Stimulated activated CD8-positive, alpha-beta memory T cell treated with anti-CD3 and anti-CD28 coated beads, Interleukin-4, amount 100 ng/mL, for 4 hours (primary cell): Measurements from ENCODE around the gene MED12L.

ENCODE experiments used
- DNase-seq, 2 donors: peaks; one replicate each; pipeline ENCODE4 v3.0.0-alpha.2; 2020; ENCODE audit warnings: low read depth in 2 of 2, low spot score in 1 of 2

The MED12L gene

DNA sequence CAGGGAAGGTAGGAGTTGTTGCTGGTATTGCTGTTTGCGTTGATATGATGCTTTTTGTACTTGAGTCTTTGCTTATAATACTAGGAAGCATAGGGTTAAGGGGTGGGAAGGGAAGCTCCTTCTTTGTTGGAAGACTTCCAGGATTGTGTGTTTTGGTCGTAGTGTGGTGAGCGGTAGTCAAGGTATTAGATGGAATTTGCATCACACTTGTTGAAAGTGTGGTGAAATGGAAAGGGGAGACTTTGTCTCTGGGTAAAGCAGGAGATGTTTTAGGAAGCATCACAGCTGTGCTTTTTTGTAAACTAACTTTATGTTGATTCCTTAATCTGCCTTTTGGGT lies 360.5 kb downstream of the MED12L start:
- no peak for DNase-seq

DNA sequence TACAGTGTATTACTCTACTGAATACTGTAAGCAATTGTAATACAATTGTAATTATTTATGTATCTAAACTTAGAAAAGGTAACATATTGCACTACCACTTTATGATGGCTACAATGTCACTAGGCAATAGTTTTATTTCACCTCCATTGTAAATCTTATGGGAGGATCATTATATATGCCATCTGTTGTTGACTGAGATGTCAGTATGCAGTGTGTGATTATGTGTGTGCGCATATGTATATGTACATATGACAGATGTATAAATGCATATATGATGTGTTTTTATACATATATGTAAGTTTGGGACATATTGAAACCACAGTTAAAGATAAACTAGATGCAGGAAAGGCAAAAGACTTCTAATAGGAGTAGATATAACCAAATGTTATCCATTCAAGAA lies 366.9 kb downstream of the MED12L start:
- DNase-seq = no peak

DNA sequence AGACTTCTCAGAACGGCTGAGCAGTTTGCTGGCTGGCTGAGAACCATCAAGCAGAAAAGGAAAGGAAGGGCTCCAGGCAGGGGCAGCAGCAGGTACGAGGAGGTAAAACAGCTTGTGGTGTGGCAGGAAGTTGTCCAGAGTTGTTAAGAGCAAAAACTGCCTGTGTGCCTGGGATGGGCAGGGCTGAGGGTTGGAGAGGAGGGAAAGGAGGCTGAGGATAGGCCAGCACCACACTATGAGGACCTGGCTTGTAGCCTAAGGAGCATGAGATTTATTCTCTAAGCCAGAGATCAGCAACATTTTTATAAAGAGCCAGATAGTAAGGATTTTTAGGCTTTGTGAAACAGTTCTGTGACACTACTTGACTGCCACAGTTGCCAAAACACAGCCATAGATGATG lies 367.4 kb downstream of the MED12L start:
- no peak for DNase-seq

DNA sequence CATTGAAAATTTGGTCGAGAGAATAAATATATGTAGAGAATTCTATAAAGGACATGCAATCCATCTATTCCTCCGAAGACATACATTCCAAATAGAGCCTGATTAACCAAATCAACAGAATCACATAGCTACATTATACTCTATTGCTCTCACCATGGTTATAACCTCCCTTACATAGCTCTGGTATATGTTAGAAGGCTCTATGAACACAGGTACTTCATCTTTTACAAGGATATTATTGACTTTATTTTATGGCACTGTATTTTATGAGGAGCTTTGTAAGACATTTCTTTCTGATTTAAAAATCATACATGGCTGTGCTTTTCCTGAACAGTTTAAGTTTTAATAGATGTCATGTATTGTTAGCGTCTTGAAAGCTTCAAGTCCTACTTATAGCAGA lies 370.6 kb downstream of the MED12L start:
- no peak for DNase-seq

DNA sequence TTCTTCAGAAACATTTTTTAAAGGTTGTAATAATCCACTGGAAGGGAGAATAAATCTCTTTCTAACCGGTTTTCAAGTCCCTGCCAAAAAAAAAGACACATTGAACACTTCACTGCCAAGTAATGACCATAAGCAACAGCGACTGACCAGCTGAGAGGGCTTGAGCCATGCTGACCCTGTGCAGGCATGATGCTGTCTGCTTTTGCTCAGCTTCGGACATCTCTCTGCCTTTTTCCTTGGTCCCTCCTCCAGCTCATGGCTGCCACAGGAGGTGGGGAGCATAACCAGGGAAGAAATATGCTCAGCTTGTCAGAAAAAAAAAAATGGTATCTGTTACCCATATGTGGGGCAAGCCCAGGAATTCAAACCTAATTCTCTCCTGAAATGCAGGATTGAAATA lies 373.9 kb downstream of the MED12L start:
- no peak for DNase-seq

DNA sequence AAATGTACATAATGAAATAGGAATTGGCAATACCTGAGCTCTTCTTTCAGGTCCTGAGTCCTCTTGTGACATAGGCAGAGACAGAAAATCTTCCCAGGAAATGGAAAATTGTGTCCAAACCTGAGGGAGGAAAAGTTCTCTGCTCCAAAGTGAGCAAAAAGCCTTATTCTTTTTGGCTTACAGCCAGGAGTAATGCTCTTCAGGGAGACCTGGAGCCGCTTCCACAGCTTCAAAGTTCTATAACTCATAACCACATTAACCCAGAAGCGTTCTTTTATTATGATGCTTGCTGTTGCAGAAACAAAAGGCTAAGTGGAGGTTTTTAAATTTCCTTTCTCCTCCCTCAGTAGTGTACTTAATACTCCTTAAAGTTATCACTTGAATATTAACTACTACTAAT lies 374.8 kb downstream of the MED12L start:
- no peak for DNase-seq

DNA sequence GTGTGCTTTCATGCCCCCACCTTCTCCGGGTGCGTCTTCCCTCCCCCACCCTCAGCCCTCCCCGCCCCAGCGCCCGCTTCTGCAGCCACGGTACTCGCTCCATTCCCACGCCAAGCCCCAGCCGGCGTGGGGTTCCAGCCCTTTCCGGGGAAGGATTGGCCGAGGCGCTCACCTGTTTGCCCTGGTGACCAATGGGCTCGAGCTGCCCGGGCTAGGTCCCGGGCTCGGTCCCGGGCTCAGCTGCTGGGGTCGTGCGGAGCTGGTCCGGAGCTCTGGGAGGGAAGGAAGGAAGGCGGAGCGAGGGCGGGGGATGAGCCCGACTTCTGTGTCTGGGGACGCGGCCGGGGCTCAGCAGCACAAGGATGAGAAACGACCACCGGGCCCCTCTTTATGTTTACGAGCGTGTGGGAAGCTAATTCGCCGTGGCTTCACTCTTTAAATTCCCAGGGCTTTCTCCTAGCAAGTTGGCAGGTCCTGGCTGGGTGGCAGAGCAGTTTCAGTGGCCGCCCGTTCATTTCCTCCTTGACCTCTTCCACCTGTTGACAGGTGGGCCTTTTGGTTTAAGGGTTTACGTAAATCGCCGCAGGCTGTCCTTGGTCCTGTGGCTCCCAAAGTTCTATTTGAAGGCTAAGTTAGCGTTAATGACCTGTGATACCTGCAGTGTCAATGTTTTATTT lies 375.4 kb downstream of the MED12L start, which contains the start of gene IGSF10:
TSS of gene IGSF10 (minus strand) at position 288 of the 677 bp plus-strand sequence. CDS start 2,352 bp downstream, outside the sequence.
- DNase-seq = no peak

DNA sequence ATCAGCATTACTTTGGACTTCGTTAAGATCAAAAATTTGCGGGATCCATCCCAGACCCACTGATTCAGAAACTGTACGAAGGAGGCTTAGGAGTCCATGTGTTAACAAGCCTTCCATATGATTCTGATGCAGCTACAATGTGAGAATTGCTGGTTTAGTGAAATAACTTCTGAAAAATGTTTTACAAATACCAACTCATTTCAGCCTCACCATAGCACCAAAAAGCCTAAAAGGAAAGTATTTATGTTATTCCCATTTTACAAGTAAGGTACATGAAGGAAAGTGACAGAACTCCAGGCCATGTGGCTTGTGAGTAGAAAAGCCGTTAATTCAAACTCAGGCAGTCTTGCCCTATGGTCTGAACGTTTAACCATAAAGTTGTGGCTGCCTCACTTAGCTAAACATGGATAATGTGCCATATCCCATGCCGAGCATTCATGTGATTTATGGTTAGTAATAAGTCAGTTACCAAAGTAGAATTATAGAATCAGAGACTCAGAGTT lies 376.9 kb downstream of the MED12L start:
- no peak for DNase-seq

DNA sequence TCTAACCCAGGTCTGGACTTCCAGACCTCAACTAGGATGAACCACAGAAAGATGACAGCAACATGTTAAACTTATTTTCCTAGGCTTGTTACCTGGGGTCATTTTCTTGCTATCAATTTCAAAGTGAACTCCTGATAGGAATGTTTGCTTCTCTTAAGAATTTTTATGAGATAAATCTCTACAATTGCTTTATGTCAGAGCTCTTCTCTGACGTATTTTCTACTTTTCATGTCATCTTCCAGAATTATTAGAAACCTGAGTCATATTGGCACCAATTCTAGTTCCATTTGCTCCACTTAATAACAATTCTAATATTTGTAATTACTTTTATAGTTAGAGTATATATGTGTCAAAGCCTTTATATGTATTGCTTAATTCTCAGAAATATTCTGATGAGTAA lies 377.5 kb downstream of the MED12L start:
- no peak for DNase-seq

DNA sequence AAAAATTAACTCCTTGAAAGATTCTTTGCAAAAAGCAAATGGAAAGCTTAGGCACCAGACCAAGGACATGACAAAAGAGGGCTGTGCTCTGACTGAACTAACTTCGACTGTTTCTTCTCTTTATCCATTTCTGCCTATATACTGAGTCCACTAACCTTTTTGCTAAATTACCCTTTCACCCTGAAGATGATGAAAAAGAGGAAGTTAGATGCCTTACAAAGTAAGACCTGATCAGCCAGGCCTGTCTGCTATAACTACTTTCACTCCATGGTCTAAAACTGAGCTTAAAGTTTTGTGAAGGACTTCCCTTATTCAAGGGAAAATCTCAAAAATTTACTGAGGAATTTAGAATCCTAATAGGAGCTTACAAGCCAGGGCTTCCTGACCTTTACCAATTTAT lies 381.6 kb downstream of the MED12L start:
- no peak for DNase-seq

DNA sequence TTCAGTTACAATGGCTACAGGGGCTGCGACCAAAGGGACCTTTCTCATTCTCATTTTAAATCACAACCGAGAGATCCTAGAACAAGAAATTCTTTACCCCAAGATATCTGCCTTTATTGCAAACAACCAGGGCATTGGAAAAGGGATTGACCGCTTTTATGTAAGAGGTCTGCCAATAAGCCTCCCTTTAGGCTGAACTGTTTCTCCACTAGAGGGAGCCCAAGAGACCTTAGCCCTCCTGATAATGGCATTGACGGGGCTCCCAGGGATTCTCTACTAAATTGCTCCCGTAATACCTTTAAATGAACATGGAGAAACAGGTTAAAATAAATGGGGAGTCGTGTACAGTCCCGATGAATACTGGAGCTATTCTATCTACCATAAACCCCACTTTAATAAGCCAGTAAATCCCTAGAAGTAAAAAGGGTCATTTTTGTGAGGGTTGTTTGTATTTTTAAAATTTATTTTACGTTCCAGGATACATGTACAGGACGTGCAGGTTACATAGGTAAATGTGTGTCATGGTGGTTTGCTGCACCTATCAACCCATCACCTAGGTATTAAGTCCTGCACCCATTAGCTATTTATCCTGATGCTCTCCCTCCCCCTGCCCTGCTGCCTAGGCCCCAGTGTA lies 382.9 kb downstream of the MED12L start:
- no peak for DNase-seq

DNA sequence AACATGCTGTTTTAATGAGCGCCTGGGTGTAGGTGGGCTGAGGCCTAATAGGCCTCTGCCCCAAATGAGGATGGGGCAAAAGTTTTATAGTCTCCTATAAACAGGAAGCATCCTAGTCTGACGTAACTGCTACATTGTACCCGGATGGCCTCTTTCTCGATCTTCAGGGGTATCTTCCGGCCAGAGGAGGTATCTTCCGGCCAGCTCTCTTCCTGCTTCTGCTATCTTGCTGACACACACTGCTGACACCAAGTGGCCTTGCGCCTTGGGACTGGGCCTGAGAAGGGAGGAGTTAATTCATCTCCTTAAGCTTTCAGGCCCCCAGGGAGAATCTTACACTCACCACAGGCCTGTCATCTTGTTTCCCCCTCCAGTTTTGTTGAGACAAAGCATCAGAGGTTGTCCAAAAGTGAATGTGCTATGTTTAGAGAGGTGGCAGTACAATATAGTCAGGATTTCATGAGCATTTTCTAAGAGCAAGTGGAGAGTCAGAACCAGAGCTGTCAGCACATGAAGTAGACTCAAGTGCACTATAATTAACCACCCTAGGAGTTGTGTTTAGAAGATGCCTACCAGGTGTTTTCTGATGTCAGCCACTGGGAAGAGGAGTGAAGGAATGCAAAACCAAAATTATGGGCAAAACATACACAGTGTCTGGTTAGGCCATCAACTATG lies 391.0 kb downstream of the MED12L start:
- no peak for DNase-seq

DNA sequence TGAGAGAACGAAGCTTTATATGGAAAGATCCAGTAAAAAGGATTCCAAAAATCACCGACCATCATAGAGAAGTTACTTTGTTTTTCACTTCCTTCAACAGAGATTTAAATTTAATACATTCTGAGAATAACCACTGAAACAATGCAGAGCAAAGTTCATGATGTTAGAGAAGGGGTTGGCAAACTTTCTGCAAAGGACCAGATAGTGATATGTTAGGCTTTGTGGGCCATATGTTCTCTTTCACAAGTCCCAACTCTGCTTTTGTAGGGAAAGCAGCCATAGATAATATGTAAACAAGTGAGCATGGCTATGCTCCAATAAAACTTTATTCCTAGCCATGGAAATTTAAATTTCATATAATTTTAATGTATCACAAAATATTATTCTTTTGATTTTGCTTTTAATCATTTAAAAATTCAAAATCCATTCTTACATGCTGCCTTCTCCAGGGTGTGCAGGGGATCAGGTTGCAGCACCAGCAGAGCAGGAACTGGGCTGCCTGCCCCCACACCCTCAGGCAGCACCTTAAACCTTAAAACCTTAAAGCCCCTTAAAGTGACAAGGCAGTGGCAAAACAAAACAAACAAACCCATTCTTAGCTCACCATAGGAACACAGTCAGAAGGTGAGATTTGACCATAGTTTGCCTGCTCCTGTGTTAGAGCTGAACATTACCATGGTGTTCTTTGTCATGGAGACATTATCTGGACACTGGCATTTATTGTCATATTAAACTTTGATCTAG lies 392.3 kb downstream of the MED12L start:
- no peak for DNase-seq

DNA sequence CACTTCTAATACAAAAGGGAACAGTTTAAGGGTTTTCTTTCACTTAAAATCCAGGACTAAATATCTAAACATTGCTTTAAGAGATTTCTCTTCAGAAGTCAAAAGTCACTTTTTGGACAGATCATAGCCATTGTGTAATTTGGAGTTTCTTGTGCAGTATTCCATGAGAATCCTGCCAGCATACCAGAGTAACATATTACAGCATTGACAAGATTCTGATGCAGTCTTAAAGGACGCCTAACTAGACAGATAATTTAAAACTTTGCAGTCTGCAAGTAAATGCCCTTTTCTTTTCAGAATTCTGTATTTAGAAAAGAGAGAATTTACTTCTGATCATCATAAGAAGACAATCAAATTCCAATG lies 392.9 kb downstream of the MED12L start:
- DNase-seq = no peak

DNA sequence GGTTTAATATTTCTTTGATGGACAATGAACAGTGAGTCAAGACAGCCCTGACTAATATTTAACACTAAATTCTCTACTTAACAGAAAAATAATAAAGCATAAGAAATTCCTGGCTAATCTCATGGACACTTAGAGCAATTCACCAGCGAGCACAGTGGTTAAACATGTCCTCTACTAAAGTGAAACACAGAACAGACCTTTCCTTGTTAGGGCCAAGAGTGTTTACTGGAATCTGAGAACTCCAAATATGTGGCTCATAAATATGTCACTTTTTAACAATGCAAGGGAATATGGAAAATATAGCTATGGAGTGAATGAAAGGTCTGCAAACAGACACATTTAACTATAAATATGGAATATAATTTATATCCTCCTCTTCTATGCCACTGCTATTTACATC lies 394.0 kb downstream of the MED12L start:
- no peak for DNase-seq

DNA sequence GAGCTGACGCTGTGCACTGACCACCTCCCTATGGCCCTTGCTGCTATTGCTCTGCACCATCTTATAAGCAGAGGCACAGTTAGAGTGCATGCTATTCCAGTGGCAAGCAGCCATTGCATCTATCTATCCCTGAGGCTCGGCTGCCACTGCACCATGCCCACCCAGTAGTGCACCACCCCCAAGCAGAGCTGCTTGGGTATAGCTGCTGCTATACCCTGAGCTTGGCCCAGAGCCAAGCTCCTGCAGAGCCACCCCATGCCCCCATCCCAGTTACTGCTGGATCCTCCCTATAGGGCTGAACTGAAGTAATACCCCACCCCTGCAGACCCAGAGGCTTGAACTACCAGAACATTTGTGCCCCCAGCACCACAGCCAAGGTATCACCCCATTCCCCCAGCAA lies 395.0 kb downstream of the MED12L start:
- DNase-seq = no peak

DNA sequence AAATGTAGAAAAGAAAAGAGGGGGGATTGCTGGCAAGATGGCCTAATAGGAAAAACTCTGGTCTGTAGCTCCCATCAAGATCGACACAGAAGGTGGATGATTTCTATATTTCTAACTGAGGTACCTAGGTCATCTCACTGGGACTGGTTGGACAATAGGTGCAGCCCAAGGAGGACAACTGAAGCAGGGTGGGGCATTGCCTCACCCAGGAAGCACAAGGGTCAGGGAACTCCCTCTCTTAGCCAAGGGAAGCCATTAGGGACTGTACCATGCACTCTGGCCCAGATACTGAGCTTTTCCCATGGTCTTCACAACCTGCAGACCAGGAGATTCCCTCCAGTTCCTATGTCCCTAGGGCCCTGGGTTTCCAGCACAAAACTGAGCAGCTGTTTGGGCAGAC lies 398.0 kb downstream of the MED12L start:
- DNase-seq = no peak

DNA sequence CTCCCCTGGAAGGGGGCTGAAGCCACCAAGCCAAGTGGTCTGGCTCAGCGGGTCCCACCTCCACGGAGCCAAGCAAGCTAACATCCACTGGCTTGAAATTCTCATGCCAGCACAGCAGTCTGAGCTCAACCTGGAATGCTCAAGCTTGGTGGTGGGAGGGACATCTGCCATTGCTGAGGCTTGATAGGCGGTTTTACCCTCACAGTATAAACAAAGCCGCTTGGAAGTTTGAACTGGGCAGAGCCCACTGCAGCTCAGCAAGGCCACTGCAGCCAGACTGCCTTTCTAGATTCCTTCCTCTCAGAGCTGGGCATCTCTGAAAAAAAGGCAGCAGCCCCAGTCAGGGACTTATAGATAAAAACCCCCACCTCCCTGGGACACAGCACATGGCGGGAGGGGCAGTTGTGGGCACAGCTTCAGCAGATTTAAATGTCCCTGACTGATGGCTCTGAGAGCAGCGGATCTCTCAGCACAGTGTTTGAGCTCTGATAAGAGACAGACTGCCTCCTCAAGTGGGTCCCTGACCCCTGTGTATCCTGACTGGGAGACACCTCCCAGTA lies 398.6 kb downstream of the MED12L start:
- DNase-seq = no peak
